Subcutaneous abdominal adipose tissue (tissue), 5 donors: ENCODE measurements around the gene ARVCF.

Experiments used
- H3K27ac ChIP-seq: one replicate; pipeline ENCODE4 v1.7.0; 2013; ENCODE audit warnings: low read depth, mild to moderate bottlenecking, inconsistent platforms, low read length, moderate library complexity
- H3K27me3 ChIP-seq, 5 donors: one replicate each; pipeline ENCODE4 v1.7.0; 2013; ENCODE audit warnings: low read length in 5 of 5, inconsistent platforms in 1 of 5; ENCODE audit not compliant: control insufficient read depth in 5 of 5, insufficient read depth in 4 of 5
- H3K36me3 ChIP-seq, 5 donors: one replicate each; pipeline ENCODE4 v1.7.0; 2013; ENCODE audit warnings: low read length in 5 of 5; ENCODE audit not compliant: control insufficient read depth in 5 of 5, insufficient read depth in 5 of 5
- H3K4me1 ChIP-seq, 5 donors: one replicate each; pipeline ENCODE4 v1.7.0; 2013; ENCODE audit warnings: low read length in 5 of 5, mild to moderate bottlenecking in 3 of 5, moderate library complexity in 1 of 5; ENCODE audit not compliant: control insufficient read depth in 5 of 5, insufficient read depth in 5 of 5
- H3K4me3 ChIP-seq, 5 donors: one replicate each; pipeline ENCODE4 v1.7.0; 2013; ENCODE audit warnings: low read length in 5 of 5, low read depth in 1 of 5
- H3K9ac ChIP-seq, 5 donors: one replicate each; pipeline ENCODE4 v1.7.0; 2013; ENCODE audit warnings: low read length in 5 of 5, mild to moderate bottlenecking in 4 of 5, moderate library complexity in 3 of 5
- H3K9me3 ChIP-seq, 5 donors: one replicate each; pipeline ENCODE4 v1.7.0; 2013; ENCODE audit warnings: low read length in 5 of 5; ENCODE audit not compliant: control insufficient read depth in 5 of 5
- donor health status: healthy.
- donor health status: healthy.
- donor health status: healthy.
- donor health status: healthy.
- donor health status: healthy.

ARVCF gene

DNA sequence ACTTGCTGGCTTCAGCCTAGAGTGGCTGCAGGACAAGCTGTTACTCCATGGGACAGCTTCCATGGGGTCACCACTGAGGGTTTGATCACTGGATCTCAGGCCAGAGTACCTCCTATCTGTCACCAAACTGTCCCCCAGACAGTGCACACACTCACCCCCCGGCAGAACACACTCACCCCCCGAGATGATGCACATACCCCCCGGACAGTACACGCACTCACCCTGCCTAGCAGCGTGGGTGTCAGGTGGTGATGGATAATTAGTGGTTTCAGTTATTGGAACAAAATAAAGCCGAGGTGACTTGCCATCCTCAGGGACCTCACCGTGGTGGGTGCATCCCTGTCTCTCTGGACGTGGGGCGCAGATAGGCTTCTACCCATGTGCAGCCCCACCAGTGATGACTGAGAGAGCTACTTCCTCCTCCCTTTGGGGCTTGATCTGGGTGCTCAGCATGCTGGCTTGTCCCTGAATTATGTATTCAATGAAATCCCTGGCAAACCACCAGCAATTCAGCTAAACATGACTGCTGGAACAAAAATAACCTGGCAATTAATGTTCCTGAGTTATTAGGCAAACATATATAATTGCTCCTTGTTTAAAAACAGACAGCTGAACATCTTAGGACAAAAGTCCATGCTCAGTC, 23.2 kb upstream of the ARVCF start:
- Histone ChIP-seq H3K9ac (no peak overlapping the region), H3K27me3 (no peaks in the 10 kb centered on the region), H3K4me3 (no peak overlapping the region), H3K4me1 (peaks cover 0 to 8% (median 6%) of the 10 kb centered on the region in 5 donors), H3K27ac (no peak overlapping the region), H3K36me3 (peaks cover 0 to 75% (median 60%) of the 10 kb centered on the region in 5 donors), H3K9me3 (no peaks in the 10 kb centered on the region)

DNA sequence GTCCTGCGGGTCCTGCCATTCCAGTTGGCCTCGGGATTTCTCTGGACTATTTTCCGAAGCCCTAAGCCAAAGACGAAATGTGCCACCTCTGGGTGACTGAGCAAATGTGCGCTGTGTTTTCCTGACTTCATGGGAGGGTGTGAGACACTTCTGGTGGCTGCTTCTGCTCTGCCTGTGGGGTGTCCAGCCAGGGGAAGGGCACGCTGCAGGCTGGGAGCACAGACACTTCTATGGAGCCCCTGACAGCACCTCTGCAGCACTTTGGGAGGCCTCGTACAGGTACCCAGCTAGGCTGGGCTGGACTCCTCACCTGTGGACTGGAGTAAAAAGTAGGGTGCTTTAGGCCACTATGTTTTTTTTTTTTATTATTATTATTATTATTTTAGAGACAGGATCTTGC, 22.0 kb upstream of the ARVCF start:
- Histone ChIP-seq H3K27ac (no peak overlapping the region), H3K36me3 (peaks cover 0 to 66% (median 49%) of the 10 kb centered on the region in 5 donors), H3K4me3 (no peak overlapping the region), H3K4me1 (peaks cover under 1 to 20% (median 16%) of the 10 kb centered on the region in 5 donors), H3K9me3 (no peaks in the 10 kb centered on the region), H3K9ac (no peak overlapping the region), H3K27me3 (no peaks in the 10 kb centered on the region)

DNA sequence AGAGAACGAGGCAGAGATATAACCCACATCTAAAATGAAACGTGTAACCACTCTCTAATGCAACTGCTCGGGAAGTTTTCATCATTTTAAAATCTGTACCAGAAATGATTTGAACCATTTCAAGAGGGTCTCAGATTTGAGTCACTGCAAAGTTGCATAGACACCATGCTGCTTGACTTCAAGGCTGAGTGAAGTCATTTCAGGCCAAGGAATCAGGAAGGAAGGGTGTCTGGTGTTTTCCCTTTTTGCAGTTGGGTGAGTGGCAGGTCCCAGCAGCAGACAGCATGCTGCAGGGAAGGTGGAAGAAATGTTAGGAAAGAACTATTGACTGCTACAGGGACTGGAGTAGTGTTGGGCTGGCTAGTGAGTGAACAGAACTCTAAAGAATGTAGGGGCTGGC, 20.8 kb upstream of the ARVCF start:
- Histone ChIP-seq H3K4me1 (peaks cover 5 to 32% (median 28%) of the 10 kb centered on the region in 5 donors), H3K9ac (no peak overlapping the region)

DNA sequence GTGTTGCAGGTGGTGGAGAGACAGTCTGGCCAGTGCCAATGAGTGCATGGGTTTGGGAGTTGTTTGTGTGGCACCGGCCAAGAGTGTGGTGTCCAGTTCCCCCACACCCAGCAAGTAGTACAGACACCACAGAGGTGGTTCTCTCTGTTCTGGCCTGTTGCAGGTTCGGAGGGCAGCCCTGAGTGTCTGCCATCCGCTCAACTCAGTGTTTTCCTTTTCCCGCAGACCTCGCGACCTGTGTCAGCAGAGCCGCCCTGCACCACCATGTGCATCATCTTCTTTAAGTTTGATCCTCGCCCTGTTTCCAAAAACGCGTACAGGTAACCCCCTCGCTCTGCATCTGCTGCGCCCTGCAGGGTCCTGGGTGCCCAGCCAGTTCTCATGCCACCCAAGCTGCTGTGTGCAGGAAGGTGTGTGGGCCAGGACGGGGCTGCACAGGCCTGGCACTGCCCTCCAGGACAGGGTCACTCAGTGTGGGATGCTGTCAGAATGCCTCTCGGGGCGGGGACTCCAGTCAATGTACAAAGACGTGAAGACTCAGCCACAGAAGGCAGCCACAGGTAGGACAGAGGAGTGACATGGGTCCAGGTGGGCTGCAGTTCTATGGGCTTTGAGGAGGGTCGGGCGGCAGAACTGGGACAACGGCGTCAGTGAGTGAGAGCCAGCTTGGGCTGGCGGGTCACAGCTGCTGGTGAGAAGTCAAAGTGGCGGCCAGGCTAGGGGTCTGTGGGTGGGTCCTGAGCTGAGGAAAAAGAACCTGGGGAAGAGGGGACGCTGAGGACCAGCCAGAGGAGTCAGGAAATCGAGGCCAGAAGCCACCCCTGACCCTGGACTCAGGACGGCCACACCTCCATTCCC, 20.1 kb upstream of the ARVCF start:
- Histone ChIP-seq H3K27me3 (no peaks in the 10 kb centered on the region), H3K9me3 (no peaks in the 10 kb centered on the region), H3K9ac (no peak overlapping the region), H3K4me1 (peaks cover 5 to 39% (median 31%) of the 10 kb centered on the region in 5 donors), H3K4me3 (no peak overlapping the region), H3K27ac (no peak overlapping the region), H3K36me3 (peaks cover 0 to 65% (median 41%) of the 10 kb centered on the region in 5 donors)

More for the DNA sequence above, 20.8 kb upstream of the ARVCF start:
- no peaks in the 10 kb centered on the region for H3K9me3 ChIP-seq
- H3K4me3 ChIP-seq: no peak overlapping the region
- H3K27ac ChIP-seq: no peak overlapping the region
- peaks cover 0 to 62% (median 41%) of the 10 kb centered on the region in 5 donors for H3K36me3 ChIP-seq
- no peaks in the 10 kb centered on the region for H3K27me3 ChIP-seq

DNA sequence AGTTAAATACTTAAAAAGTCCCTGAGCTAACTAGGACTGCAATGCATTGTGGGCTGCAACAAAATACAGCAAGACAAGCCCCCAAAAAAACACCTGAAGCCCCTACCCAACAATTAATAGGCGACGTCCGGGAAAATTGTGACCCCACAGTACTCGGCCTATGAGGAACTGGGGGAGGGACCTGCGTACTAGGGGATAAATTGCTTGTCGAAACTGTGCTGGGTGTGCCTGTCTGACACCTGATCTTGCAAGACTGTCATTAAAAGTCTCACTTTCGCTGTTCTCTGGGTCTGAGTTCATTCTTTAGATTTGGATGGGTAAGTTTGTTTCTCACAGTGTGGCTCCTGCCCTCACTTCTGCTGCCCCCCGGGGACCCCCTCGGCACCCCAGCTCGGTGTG, 19.5 kb upstream of the ARVCF start:
- peaks cover 5 to 40% (median 31%) of the 10 kb centered on the region in 5 donors for H3K4me1 ChIP-seq

DNA sequence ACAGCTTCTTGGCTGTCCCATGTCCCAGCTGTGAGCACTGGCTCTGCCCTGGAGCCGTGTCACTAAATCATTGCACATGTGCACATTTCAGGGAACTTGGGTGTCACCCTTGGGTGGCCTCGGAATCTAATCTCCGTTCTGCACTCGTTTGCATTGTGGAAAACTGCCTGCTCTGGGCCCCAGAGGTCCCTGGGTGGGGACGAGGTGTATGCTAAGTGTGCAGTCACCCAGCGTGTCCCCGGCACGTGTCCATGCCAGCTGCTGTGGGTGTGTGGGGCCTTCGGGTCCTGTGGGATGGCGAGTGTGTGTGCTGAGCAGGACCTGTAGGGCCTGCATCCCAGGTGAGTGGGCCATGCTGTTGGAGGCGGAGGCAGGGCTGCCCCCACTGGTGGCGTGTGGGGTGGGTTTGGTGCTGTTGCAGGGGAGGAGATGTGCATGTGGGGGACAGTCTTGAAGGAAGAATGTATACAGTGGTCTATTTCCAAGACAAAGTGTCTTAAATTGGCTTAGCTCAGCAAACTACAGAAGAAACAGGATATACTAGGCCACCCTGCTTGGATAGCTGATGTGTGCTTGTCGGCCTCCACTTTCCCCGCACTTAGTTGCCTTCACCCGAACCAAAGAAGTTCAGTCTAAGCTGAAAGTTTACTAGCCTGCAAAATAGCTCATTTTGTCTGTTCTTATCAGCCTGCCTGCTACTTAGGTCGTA, 18.9 kb upstream of the ARVCF start:
- no peak overlapping the region for H3K4me3 ChIP-seq
- H3K27me3 ChIP-seq: no peaks in the 10 kb centered on the region
- H3K9ac ChIP-seq: no peak overlapping the region
- peaks cover 5 to 40% (median 31%) of the 10 kb centered on the region in 5 donors for H3K4me1 ChIP-seq
- H3K36me3 ChIP-seq: peaks cover 0 to 63% (median 40%) of the 10 kb centered on the region in 5 donors
- no peak overlapping the region for H3K27ac ChIP-seq
- H3K9me3 ChIP-seq: no peaks in the 10 kb centered on the region

More for the DNA sequence above, 19.5 kb upstream of the ARVCF start:
- no peaks in the 10 kb centered on the region for H3K27me3 ChIP-seq
- H3K27ac ChIP-seq: no peak overlapping the region
- peaks cover 0 to 68% (median 45%) of the 10 kb centered on the region in 5 donors for H3K36me3 ChIP-seq
- H3K4me3 ChIP-seq: no peak overlapping the region
- H3K9me3 ChIP-seq: no peaks in the 10 kb centered on the region
- H3K9ac ChIP-seq: no peak overlapping the region

DNA sequence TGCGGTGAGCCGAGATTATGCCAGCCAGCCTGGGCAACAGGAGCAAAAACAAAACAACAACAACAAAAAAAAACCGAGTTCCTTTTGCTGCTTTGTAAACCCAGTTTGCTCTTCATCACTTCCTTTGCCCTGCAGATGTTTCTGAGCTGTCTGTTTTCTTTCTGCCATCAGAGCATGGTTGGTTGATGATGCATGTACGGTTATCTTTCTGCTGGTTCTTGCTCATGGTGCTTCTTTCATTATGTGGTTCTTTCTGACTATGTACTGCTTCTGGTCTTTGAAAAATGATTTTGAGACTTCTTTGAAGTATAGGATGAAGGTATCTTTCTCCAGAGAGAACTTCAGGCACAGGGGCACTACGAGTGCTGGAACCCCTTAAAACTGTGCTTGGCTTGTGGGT, 17.5 kb upstream of the ARVCF start:
- Histone ChIP-seq H3K36me3 (peaks cover 0 to 49% (median 31%) of the 10 kb centered on the region in 5 donors), H3K9ac (no peak overlapping the region), H3K27me3 (no peaks in the 10 kb centered on the region), H3K4me3 (no peak overlapping the region), H3K4me1 (peaks cover 5 to 48% (median 38%) of the 10 kb centered on the region in 5 donors), H3K9me3 (no peaks in the 10 kb centered on the region), H3K27ac (no peak overlapping the region)

DNA sequence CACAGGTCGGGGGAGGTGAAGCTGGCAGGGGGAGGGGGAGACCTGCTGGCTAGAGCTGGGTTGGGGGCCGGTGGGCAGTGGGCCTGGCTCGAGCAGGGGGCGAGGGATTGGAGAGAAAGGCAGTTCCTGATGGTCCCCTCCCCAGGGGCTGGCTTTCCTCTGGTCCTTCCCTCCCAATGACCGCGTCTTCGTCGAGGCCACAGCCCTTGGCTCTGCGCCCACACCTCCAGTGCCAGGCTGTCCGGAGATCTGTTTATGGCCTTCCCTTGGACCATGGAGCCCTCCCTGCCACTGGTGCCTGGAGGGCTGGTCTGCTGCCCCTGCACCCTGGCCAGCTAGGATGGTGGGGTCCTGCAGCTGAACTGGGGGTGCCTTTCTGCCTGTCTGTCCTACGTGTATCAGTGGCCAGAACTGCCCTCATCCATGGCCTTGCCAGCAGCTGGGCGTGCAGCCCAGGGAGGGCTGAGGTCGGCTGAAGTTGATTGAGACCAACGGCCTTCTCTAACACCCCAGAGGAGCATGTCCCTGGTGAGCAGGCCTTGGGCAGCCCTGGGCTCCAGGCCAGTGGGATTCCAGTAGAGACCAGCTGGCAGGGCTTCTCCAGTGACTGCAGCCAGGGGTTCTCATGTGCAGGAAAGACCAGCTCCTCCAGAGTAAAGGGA, 16.6 kb upstream of the ARVCF start:
- peak overlapping the region in 1 of 5 donors; percentile 32 for H3K4me3 ChIP-seq
- H3K4me1 ChIP-seq: peaks cover 5 to 58% (median 44%) of the 10 kb centered on the region in 5 donors
- H3K27me3 ChIP-seq: no peaks in the 10 kb centered on the region
- H3K9me3 ChIP-seq: no peaks in the 10 kb centered on the region
- H3K36me3 ChIP-seq: peaks cover 0 to 40% (median 25%) of the 10 kb centered on the region in 5 donors
- H3K9ac ChIP-seq: peak overlapping the region in 1 of 5 donors; percentile 14
- no peak overlapping the region for H3K27ac ChIP-seq

DNA sequence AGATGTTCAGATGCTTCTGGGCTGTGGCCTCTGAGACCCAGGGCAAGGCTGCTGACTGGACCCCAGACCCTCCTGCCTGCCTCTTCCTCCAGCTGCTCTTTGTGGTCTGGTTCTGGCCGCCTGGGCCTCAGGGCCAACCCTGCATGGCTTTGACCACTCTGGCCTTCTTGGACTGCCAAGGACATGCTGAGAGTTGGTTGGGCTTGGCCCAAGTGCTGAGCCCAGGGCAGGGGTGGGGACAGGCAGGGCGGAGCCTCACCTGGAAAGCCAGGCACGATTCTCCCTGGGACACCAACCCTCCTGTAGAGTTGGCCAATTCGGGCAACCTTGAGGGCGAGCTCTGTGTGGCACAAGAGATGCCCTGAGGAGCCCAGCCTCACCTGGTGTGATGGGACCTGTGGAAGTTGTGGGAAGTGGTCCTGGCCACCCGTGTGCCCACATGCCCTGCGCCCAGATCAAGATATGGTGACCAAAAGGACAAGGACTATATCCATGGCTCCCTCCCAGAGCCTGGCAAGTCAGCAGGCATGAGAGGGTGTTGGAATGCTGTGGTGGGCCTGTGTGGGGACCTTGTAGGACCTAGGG, 15.9 kb upstream of the ARVCF start:
- Histone ChIP-seq H3K36me3 (peaks cover 0 to 33% (median 20%) of the 10 kb centered on the region in 5 donors), H3K27me3 (no peaks in the 10 kb centered on the region), H3K4me3 (no peak overlapping the region), H3K4me1 (peaks cover 5 to 58% (median 44%) of the 10 kb centered on the region in 5 donors), H3K9ac (peak overlapping the region in 1 of 5 donors; percentile 0), H3K9me3 (no peaks in the 10 kb centered on the region), H3K27ac (no peak overlapping the region)
